H1 (cell line): ENCODE measurements around the gene MAP1LC3A. TPM values are rescaled to one million over a fixed set of nuclear protein-coding genes. Genes with fewer than 3 reads are reported as not detected.

Experiments used
- BCL11A ChIP-seq, 2 experiments: IDR thresholded peaks; one replicate each; pipeline ENCODE4 v1.6.1; 2011; ENCODE audit warnings: low read depth in 2 of 2, low read length in 2 of 2, mild to moderate bottlenecking in 2 of 2
- CREB1 ChIP-seq: IDR thresholded peaks from 2 replicates; pipeline ENCODE4 v1.6.1; 2012; ENCODE audit warnings: inconsistent platforms
- EGR1 ChIP-seq: IDR thresholded peaks from 2 replicates; pipeline ENCODE4 v1.6.1; 2011; ENCODE audit warnings: low read depth, low read length, borderline replicate concordance
- GABPA ChIP-seq: IDR thresholded peaks from 2 replicates; pipeline ENCODE4 v1.6.1; 2011; ENCODE audit warnings: mild to moderate bottlenecking, low read length, moderate library complexity, borderline replicate concordance; ENCODE audit not compliant: insufficient read depth
- JUN ChIP-seq: IDR thresholded peaks from 2 replicates; pipeline ENCODE4 v1.6.1; 2011; ENCODE audit warnings: low read depth, mild to moderate bottlenecking, improper control_type of control experiment, low read length
- RNF2 ChIP-seq: fragments of 200-900, 300-1000 bp; sonication (generic); IDR thresholded peaks from 2 replicates; pipeline ENCODE4 v1.7.1; 2016; ENCODE audit warnings: borderline replicate concordance, low read depth, mild to moderate bottlenecking, antibody characterized with exemption, low read length; ENCODE audit not compliant: poor library complexity, severe bottlenecking; ENCODE audit errors: missing control alignments
- SAP30 ChIP-seq: fragments of 300-600 bp; sonication (generic); IDR thresholded peaks from 2 replicates; pipeline ENCODE4 v1.7.1; 2012; ENCODE audit warnings: low read length, moderate library complexity, mild to moderate bottlenecking, inconsistent platforms; ENCODE audit not compliant: insufficient read depth, insufficient replicate concordance
- SP2 ChIP-seq: IDR thresholded peaks from 2 replicates; pipeline ENCODE4 v1.6.1; 2012; ENCODE audit warnings: mild to moderate bottlenecking, low read length, inconsistent platforms
- SRF ChIP-seq: IDR thresholded peaks from 2 replicates; pipeline ENCODE4 v1.6.1; 2011; ENCODE audit warnings: mild to moderate bottlenecking, low read depth, low read length, moderate library complexity
- SUZ12 ChIP-seq: fragments of 200-600 bp; sonication (generic); IDR thresholded peaks from 2 replicates; pipeline ENCODE4 v1.6.1; 2012; ENCODE audit warnings: mild to moderate bottlenecking, inconsistent platforms, low read length, moderate library complexity, mixed read lengths
- TEAD4 ChIP-seq: IDR thresholded peaks from 2 replicates; pipeline ENCODE4 v1.6.1; 2012; ENCODE audit warnings: low read depth, low read length, inconsistent platforms, mixed read lengths
- polyA plus RNA-seq, 7 experiments: library from polyadenylated mRNA; depleted of rRNA in 3 of 7; stranded (reverse) in 5 of 7; unstranded in 2 of 7; fragments of >200 nt in 5 of 7; fragments of 200-250 nt in 2 of 7; gene quantifications; 1 replicate in 5 of 7; 2 replicates in 1 of 7; 4 replicates in 1 of 7; pipeline versions ENCODE4 v1.2.1 to v1.2.3, GENCODE V29; 2011 to 2013; ENCODE audit warnings: missing spikeins in 2 of 7, mixed read lengths in 2 of 7
- total RNA-seq: library from RNA; stranded (reverse); fragmentation: NEBNext Ultra II Directional; extraction: Animal tissue kit (Norgen Biotek cat#: 25700); gene quantifications from 2 replicates; pipeline ENCODE4 v1.2.1, GENCODE V29; 2021
- TF ChIP-seq, protein P1 (sequence below): fragments of 300-600 bp; sonication (generic); IDR thresholded peaks from 2 replicates; pipeline ENCODE4 v1.7.1; 2012; ENCODE audit warnings: low read length, moderate library complexity, mild to moderate bottlenecking, inconsistent platforms; ENCODE audit not compliant: insufficient replicate concordance

The MAP1LC3A gene
- total and polyA plus RNA-seq, 2 of the 8 experiments (the other 6 are each of a cell fraction or from before 2014, with no cell fraction given): 5.0 to 6.1 TPM

DNA sequence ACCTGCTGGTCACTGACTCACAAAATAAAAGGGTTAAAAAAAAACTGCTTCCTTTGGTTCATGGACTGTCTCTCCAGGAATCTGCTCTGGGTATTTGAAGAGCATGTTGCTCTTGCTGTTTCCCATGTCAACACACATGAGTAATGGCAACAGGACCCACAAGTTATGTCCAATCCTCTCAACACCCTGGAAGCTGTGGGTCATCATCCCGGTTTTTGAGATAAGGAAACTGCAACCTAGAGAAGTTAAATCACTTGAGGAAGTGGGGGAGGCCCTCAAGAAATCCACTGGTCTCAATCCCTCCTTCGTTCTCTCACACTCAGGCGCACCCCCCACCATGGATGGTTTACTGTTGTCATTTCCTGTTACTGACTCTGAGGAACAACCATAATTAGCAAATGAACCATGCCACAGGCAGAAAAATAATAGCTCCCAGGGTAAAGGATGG lies 12.4 kb downstream of the MAP1LC3A start (continued):
- TF ChIP-seq, protein P1, sequence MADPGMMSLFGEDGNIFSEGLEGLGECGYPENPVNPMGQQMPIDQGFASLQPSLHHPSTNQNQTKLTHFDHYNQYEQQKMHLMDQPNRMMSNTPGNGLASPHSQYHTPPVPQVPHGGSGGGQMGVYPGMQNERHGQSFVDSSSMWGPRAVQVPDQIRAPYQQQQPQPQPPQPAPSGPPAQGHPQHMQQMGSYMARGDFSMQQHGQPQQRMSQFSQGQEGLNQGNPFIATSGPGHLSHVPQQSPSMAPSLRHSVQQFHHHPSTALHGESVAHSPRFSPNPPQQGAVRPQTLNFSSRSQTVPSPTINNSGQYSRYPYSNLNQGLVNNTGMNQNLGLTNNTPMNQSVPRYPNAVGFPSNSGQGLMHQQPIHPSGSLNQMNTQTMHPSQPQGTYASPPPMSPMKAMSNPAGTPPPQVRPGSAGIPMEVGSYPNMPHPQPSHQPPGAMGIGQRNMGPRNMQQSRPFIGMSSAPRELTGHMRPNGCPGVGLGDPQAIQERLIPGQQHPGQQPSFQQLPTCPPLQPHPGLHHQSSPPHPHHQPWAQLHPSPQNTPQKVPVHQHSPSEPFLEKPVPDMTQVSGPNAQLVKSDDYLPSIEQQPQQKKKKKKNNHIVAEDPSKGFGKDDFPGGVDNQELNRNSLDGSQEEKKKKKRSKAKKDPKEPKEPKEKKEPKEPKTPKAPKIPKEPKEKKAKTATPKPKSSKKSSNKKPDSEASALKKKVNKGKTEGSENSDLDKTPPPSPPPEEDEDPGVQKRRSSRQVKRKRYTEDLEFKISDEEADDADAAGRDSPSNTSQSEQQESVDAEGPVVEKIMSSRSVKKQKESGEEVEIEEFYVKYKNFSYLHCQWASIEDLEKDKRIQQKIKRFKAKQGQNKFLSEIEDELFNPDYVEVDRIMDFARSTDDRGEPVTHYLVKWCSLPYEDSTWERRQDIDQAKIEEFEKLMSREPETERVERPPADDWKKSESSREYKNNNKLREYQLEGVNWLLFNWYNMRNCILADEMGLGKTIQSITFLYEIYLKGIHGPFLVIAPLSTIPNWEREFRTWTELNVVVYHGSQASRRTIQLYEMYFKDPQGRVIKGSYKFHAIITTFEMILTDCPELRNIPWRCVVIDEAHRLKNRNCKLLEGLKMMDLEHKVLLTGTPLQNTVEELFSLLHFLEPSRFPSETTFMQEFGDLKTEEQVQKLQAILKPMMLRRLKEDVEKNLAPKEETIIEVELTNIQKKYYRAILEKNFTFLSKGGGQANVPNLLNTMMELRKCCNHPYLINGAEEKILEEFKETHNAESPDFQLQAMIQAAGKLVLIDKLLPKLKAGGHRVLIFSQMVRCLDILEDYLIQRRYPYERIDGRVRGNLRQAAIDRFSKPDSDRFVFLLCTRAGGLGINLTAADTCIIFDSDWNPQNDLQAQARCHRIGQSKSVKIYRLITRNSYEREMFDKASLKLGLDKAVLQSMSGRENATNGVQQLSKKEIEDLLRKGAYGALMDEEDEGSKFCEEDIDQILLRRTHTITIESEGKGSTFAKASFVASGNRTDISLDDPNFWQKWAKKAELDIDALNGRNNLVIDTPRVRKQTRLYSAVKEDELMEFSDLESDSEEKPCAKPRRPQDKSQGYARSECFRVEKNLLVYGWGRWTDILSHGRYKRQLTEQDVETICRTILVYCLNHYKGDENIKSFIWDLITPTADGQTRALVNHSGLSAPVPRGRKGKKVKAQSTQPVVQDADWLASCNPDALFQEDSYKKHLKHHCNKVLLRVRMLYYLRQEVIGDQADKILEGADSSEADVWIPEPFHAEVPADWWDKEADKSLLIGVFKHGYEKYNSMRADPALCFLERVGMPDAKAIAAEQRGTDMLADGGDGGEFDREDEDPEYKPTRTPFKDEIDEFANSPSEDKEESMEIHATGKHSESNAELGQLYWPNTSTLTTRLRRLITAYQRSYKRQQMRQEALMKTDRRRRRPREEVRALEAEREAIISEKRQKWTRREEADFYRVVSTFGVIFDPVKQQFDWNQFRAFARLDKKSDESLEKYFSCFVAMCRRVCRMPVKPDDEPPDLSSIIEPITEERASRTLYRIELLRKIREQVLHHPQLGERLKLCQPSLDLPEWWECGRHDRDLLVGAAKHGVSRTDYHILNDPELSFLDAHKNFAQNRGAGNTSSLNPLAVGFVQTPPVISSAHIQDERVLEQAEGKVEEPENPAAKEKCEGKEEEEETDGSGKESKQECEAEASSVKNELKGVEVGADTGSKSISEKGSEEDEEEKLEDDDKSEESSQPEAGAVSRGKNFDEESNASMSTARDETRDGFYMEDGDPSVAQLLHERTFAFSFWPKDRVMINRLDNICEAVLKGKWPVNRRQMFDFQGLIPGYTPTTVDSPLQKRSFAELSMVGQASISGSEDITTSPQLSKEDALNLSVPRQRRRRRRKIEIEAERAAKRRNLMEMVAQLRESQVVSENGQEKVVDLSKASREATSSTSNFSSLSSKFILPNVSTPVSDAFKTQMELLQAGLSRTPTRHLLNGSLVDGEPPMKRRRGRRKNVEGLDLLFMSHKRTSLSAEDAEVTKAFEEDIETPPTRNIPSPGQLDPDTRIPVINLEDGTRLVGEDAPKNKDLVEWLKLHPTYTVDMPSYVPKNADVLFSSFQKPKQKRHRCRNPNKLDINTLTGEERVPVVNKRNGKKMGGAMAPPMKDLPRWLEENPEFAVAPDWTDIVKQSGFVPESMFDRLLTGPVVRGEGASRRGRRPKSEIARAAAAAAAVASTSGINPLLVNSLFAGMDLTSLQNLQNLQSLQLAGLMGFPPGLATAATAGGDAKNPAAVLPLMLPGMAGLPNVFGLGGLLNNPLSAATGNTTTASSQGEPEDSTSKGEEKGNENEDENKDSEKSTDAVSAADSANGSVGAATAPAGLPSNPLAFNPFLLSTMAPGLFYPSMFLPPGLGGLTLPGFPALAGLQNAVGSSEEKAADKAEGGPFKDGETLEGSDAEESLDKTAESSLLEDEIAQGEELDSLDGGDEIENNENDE: no peak
- no peak for TF ChIP-seq BCL11A (IDR thresholded peaks at IDR 0.05; ENCODE audit: low read depth in 2 of 2, low read length in 2 of 2)
- TF ChIP-seq SRF: no peak
- no peak for TF ChIP-seq JUN
- TF ChIP-seq CREB1: no peak
- no peak for TF ChIP-seq GABPA
- TF ChIP-seq SUZ12: no peak
- TF ChIP-seq SAP30: no peak
- no peak for TF ChIP-seq TEAD4
- no peak for TF ChIP-seq EGR1
- no peak for TF ChIP-seq RNF2
- no peak for TF ChIP-seq SP2
- TF ChIP-seq, all 59 proteins: peak for 0
